HG03097 (cell line): Measurements from ENCODE around the gene EGFR.

Experiments used
- ATAC-seq: cut with Tn5 transposase; IDR thresholded peaks from one replicate; pipeline ENCODE4 v1.9.1; 2021; ENCODE audit not compliant: unreplicated experiment, low FRiP score

The EGFR gene

DNA sequence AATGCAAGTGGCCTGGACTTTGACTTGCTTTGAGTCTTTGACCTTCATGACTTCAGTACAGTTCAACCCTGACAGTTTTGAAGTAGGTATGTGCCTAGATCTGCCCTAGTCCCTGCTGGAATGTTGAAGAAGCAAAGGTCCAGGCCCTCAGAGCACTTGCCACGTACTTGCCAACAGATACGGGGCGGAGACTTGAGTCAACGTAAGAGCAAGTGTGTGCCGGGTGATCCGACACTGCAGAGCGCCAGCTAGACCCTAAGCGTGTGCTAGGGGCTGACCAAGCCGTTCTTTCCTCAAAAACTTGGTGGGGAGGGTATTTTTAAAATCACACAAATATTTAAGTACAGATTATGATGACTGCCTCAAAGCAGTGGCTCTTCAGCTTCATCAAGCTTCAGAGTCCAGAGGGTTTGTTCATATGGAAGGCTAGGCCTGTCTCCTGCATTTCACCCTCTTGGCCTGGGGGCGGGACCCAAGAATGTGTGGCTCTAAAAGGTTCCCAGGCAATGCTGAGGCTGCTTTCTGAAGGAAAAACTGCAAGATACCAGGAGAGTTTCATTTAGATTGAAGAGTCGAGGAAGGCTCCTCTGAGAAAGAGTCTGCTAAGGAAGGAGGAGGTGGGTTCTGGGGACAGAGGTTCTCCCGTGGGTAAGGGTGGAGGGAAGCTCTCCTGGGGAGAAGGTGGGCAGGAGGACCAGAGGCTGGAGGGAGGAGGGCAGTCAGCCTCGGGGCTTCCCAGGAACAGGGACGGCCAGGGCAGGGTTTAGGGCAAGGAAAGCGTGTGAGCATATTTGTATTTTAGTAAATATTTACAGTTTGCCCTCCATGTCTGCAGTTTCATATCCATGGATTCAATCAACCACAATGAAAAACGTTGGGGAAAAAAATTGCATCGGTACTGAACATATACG lies 160.3 kb downstream of the EGFR start:
- no peak for ATAC-seq

DNA sequence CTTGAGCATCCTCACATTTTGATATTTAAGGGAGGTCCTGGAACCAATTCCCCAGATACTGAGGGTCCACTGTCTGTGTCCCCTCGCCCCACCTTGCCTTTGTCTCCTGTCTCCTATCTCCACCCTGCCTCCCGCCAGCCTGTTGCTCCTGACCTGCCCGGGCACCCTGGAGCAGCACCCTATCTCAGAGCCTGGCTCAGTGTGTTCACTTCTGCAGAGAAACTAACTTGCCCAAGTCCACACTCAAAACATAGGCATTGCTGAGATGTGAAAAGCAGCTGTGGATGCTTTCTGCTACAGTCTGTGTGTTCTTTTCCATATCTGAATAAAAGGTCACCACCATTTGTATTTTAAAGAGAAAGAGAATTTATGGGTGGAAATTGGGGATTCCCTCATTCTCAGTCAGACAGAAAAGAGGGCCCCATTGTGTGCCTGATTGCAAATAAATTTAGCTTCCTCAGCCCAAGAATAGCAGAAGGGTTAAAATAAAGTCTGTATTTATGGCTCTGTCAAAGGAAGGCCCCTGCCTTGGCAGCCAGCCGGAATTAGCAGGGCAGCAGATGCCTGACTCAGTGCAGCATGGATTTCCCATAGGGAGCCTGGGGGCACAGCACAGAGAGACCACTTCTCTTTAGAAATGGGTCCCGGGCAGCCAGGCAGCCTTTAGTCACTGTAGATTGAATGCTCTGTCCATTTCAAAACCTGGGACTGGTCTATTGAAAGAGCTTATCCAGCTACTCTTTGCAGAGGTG lies 161.3 kb downstream of the EGFR start:
- no peak for ATAC-seq

DNA sequence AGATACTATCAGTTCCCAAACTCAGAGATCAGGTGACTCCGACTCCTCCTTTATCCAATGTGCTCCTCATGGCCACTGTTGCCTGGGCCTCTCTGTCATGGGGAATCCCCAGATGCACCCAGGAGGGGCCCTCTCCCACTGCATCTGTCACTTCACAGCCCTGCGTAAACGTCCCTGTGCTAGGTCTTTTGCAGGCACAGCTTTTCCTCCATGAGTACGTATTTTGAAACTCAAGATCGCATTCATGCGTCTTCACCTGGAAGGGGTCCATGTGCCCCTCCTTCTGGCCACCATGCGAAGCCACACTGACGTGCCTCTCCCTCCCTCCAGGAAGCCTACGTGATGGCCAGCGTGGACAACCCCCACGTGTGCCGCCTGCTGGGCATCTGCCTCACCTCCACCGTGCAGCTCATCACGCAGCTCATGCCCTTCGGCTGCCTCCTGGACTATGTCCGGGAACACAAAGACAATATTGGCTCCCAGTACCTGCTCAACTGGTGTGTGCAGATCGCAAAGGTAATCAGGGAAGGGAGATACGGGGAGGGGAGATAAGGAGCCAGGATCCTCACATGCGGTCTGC lies 162.2 kb downstream of the EGFR start:
- ATAC-seq: no peak

DNA sequence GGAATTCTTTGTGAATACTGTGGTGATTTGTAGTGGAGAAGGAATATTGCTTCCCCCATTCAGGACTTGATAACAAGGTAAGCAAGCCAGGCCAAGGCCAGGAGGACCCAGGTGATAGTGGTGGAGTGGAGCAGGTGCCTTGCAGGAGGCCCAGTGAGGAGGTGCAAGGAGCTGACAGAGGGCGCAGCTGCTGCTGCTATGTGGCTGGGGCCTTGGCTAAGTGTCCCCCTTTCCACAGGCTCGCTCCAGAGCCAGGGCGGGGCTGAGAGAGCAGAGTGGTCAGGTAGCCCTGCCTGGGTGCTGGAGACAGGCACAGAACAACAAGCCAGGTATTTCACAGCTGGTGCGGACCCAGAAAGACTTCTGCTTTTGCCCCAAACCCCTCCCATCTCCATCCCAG lies 162.9 kb downstream of the EGFR start:
- no peak for ATAC-seq

DNA sequence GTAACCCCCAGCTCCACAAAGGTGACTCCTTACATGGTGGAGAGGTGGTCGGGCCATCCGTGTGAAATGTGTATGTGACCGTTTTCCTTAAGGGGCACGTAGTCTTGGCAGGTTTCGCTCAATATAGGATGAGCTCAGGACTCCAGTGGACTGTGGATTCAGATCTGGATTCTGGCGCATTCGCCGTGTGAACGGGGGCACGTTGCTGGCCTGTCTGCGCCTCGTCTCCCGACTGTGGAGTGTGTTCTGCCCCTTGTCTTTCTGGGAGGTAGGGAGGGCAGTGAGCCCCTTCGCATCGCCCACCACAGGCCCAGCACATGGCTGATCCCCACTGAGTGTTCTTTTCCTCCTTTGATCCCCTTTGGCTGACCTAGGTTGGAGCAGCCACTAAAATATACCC lies 165.1 kb downstream of the EGFR start:
- ATAC-seq: no peak

DNA sequence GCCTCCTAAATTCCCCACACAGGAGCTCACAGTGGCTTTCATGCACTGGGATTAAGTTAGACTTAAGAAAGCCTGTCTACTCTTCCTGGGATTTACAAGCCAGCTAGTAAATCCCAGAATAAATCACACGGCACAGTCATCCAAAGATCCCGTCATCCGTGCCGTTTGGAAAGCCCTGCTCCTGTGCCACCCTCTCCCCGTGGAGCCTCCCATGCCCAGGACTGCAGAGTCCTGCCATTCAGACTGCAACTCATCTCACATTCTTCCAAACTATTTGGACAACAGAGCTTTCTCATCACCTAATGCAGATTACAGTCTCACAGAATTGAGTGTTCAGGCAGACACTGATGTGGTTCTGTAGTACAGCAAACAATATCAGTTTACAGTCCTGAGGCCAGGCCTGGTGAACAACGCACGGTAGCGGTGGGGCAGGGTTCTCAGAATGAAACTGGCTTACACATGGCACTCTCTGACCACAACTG lies 166.5 kb downstream of the EGFR start:
- no peak for ATAC-seq

DNA sequence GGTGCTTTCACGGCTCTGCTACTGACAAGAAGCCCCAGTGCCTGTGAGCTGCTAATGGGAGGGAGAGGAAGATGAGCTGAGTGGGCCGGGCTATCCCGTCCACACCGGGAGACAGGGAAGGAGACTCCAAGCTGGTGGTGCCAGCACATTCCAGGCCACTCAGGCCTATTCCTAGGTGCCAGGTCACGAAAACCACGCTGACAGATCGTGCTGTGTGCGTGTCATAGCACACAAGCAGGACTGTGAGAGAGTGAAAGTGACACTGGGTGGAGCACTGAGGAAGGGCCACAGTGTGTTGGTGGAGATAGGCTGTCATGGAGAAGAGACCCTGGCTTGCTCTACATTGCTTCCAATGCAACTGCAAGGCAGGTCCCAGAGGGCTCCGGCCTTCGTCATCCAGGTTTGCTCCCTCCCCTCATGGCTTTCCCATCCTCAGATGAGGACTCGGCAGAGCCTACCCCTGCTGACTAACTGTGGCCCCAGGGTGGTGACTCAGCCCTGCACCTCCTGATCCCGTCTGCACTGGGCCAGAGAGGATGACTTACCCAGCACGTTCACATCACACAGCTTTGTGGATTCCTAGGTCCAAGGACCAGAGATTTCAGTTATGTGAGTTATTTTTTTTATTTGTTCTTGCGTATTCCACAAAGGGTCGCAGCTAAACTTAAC lies 167.3 kb downstream of the EGFR start:
- ATAC-seq: no peak

DNA sequence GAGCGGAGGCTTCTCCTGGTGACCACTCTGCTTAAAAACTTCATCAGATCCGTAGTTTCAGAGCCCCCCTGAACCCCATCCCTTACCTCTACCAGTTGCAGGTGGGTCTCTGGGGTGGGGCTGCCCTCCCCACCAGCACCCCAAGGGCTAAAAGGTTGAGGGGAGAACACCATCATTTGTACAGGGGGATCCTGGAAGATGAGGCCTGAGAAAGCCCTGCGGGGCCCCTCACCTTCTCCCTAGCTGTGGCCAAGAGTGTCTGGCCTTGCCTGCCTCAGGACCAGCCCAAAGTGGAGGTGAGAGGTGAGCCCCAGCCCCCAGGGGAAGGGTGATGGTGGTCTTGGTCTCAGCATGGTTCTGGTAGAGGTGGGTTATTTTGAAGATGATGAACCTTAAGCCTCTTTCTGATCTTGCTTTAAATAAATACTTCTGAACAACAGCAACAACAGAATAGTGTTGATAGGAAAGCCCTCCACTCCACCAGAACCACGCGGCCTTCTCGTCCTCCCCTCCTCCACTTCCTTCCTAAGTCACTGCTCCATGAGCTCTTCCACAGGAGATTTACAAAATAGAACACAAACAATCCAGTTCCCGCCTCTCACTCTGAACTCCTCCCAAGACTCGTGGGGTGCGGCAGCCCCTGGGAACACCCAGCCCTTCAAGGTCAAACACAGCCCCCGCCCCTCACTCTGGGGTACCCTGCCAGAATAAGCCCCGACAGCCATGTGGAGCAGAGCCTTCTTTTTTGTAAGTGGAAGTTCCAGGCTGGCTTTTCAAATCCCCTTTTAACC lies 169.1 kb downstream of the EGFR start:
- ATAC-seq: no peak

DNA sequence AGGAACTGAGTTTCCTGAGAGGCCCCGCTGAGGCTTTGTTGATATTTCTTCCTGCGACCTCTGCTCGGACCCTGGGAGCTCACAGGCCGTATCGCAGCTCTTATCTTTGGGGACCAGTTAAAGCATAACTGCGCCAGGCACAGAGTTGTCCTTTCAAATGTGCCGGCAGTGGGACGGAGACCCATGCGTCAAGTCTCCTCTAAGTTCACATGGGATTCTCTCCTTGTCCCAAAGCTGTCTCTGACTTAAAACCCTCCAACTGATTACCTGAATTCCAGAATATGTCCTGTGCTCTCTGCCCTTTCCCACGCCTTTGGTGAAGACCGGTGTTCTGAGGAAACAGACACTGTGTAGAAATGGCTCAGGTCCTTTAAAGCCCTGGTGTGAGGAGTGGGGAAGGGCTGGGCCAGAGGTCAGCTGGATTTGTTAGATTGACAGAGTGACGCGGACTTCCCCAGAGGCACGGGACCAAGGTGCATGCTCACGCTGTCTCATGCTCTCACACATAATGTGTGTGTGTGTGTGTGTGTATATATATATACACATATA lies 169.8 kb downstream of the EGFR start:
- no peak for ATAC-seq

DNA sequence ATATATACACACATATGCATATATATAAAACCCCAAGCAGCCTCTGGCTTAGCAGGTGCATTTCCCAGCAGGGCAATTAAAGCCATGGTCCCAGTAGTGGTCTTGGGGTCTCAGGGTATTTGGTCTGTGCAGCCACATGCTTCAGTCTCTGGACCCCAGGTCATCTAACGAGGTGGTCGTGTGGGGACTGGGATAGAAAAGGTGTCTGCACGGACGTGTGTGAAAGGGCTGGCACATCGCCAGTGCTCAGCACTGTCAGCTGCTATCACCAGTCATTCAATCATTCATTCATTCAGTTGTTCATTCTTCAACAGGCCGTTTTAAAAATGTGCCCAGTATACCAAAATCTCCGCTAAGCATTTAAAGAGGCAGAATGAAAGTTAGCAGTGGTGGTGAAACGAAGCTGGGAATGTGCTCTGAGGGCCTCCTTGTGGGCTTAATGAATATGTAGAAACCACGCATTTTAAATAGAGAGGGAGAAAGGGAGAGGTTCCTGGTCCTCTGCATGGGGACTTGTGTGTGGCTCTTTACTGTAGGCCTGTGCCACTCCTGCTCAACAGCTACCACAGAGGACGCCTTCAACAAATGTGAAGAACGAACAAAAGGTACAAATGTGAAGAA lies 170.4 kb downstream of the EGFR start:
- no peak for ATAC-seq

DNA sequence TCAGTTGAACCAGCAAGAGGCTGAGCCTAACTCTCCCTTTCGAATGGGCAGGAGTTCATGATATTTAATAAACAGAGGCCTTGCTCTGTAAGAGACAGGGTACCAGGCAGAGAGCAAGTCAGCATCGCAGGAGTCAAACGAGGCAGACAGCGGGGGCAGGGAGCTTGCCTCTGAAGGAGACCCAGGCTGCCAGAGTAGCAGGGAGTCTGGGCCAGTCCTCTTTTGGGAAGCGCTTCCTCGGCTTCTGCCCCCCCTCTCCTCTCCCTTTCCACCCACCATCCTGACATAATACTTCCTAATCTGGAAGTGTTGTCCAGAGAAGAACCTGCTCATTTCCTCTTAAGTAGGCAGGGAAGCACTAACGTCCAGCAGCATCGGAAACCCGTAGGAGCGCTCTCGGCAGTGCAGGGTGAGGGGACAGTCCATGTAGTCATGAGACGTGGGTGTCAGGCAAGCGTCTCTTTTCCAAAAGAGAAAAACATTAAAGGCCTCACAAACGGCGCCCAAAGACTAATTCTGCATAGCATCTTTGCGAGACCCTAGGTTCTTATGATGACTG lies 171.1 kb downstream of the EGFR start:
- ATAC-seq: no peak

DNA sequence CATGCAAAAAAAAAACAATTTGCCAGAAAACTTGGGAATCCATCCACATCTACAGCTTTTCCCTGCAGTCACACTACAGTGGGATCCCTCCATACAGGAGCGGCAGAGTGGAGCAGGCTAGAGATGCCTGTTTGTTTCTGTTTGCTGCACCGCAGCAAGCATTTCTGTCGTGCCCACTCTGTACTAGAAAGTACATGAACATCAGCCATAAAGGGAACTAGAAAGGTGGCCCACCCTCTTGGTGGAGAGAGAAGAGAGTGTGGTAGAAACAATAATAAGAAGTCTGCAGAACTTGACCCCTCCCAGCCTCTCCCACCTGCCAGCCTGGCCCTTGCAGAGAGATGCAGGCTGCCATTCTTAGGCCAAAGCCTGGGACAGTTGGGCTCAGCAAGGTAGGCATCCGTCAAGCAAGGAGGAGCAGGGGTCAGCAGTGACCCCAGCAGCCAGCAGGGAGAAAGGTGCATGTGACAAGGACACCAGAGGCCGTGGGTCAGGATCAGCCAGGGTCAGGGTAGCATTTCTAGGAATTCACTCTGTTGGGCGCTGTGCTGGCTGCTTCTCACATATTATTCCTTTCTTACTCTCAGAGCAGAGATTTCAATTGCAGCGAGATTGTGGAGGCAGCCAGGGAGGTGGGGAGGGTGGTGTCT lies 171.8 kb downstream of the EGFR start:
- ATAC-seq: no peak

DNA sequence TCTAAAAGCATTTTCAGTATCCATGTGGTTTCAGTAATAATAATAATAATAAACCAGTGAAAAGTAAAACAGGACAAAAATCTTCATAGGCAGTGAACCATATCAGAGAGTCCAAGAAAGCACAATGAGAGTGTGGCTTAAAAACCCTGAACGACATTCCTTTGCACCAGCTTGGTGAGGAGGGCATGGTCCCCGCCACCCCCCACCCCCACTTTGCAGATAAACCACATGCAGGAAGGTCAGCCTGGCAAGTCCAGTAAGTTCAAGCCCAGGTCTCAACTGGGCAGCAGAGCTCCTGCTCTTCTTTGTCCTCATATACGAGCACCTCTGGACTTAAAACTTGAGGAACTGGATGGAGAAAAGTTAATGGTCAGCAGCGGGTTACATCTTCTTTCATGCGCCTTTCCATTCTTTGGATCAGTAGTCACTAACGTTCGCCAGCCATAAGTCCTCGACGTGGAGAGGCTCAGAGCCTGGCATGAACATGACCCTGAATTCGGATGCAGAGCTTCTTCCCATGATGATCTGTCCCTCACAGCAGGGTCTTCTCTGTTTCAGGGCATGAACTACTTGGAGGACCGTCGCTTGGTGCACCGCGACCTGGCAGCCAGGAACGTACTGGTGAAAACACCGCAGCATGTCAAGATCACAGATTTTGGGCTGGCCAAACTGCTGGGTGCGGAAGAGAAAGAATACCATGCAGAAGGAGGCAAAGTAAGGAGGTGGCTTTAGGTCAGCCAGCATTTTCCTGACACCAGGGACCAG lies 172.5 kb downstream of the EGFR start:
- ATAC-seq: no peak

DNA sequence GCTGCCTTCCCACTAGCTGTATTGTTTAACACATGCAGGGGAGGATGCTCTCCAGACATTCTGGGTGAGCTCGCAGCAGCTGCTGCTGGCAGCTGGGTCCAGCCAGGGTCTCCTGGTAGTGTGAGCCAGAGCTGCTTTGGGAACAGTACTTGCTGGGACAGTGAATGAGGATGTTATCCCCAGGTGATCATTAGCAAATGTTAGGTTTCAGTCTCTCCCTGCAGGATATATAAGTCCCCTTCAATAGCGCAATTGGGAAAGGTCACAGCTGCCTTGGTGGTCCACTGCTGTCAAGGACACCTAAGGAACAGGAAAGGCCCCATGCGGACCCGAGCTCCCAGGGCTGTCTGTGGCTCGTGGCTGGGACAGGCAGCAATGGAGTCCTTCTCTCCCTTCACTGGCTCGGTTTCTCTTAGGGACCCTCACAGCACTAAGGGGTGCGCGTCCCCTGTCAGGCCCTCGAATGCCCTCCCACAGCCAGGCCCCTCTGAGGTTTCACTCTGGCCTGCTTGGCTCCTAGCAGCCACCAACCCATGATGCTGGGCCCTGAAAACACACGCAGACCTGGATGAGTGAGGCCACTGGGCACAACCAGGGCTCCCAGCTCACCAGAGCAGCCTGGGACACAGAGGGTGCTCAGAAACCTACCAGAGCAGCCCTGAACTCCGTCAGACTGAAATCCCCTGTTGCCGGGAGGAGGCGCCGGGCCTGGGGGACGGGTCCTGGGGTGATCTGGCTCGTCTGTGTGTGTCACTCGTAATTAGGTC lies 173.3 kb downstream of the EGFR start:
- ATAC-seq: no peak

DNA sequence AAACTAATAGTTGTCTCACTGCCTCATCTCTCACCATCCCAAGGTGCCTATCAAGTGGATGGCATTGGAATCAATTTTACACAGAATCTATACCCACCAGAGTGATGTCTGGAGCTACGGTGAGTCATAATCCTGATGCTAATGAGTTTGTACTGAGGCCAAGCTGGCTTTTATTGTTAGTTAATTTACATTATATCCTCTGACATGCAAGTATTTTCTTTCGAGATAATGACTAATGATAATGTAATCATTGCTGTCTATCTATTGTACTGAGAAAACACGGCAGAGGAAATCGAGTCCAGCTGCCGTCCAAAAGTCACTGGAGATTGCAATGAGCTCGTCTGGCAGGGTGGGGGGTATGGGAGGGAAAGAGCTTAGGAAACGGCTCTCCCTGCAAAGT lies 173.9 kb downstream of the EGFR start:
- ATAC-seq: no peak

DNA sequence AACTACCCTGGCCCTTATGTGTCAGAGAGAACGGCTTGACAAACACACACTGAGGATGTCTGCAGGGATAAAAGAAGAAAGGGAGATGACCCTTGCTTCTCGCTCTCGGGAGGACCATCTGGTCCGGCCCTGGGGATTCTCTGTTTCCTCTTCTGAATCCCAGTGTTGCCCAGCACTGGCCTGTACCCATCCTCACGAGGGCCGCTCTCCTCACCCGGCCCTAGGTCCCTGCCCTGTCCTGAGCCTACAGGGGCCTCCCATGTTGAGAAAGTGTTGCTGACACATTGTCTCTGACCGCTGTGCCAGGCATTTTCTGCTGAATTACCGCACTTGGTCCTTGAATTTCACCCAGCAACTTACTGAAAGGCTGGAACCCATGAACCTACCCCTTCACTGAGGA lies 174.4 kb downstream of the EGFR start:
- no peak for ATAC-seq

DNA sequence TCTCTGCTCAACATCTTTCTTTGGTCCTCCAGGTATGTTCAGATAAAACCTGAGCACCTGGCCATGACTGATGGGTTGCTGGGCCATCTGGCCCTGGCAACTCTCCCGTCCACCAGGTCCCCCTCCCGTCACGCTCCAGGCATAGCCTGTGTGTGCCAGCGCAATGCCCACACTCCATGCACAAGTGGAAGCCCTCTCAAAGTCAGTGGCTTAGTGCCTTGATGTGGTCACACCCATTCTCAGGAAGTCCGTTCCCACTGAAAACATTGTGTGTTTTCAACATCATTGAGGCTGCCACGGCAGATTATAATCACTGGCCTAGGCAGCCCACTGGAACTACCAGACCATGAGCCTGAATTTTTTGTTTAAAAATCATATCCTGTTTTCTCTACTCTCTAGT lies 175.7 kb downstream of the EGFR start:
- ATAC-seq: no peak
